ENCODE measurements around the gene FRAT1. TPM values are rescaled to one million over a fixed set of nuclear protein-coding genes. Genes with fewer than 3 reads are reported as not detected.

Gene FRAT1
- total and polyA plus RNA-seq, 2 of the 13 experiments (the other 11 are each of a cell fraction or from before 2014, with no cell fraction given) = 1.7 to 2.3 TPM

DNA sequence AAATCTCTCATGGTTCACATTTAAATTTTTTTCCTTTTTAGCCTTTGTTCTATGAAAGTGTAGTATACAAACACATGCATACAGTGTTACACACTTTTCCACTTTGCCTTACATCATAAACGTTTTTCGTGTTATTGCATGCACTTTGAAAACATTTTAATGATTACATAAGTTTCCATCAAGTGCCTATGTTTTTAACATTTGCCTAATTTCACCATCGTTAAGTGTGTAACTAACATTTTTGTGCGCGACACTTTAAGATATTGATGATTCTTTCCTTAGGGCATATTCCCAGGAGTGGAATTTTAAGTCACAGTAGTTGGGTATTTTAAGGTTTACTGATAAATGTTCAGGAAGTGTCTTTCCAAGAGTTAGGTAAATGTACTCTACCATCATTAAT is 16.9 kb downstream of the FRAT1 start:
- ATAC-seq (no peak), DNase-seq (ENCODE audit: low spot score) (no peak), FAIRE-seq (no peak)
- Histone ChIP-seq H3K27ac (ENCODE audit: extremely low read length, insufficient read depth, low read length) (no peak overlapping the region), H3K9ac (ENCODE audit: insufficient read depth, low read depth, low read length) (no peak overlapping the region), H2AFZ (ENCODE audit: low read length) (no peak overlapping the region), H3K27me3 (ENCODE audit: control insufficient read depth in 1 of 2, insufficient read depth in 2 of 2, low read length in 2 of 2) (no peaks in the 10 kb centered on the region), H3K4me2 (ENCODE audit: low read depth, low read length) (no peak overlapping the region), H3K9me3 (ENCODE audit: low read length) (no peaks in the 10 kb centered on the region), H4K20me1 (ENCODE audit: insufficient read depth, low read length) (no peaks in the 10 kb centered on the region), H3K4me3 (replicated peaks in 1 of 3; ENCODE audit: insufficient read depth in 1 of 3, low read depth in 2 of 3, low read length in 3 of 3) (no peak overlapping the region), H3K79me2 (ENCODE audit: insufficient read depth, low read length) (peaks cover 30% of the 10 kb centered on the region), H3K36me3 (replicated peaks in 1 of 2; ENCODE audit: control insufficient read depth in 1 of 2, insufficient read depth in 2 of 2, low read length in 2 of 2) (no peaks in the 10 kb centered on the region), H3K4me1 (ENCODE audit: insufficient read depth, low read length) (peaks cover 38% of the 10 kb centered on the region)
- BruUV-seq (replicated peaks) = no TSS peak
- intact Hi-C loops (cut with micrococcal nuclease; ENCODE audit: unreplicated experiment) (no loop called here), in situ Hi-C loops (cut with HindIII; ENCODE audit: extremely low pct_ligation_motif_present, low pct_unique_long_range_greater_than_20kb) (no loop called here)
- ChIA-PET CTCF (ENCODE audit: low intra/inter-chr PET ratio, low total read pairs) (no interaction called here), POLR2A (no interaction called here)
- WGBS (ENCODE audit: low lambda C conversion rate) = 36% methylated on average over 5 of the region's 5 CpGs
- no peak for TF ChIP-seq ZNF878 (CRISPR knock-in tag; IDR thresholded peaks at IDR 0.05)

DNA sequence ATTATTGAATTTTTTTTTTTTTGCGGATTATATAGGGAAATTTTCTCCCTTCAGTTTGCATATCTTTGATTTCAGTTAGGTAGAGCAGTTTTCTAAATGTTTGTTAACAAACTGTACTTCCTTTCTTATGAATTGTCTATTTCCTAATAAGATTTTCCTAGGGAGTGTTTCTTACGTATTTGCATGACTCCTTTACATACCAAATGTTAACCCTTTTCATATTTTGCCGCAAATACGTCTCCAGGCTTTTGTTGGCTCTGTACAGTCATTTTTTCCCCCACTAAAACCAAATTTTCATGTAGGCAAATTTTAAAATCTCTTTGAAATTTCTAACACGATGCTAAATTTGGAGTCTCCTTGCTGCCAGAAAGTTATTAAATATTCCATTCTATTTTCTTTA is 17.4 kb downstream of the FRAT1 start:
- CTCF ChIA-PET (ENCODE audit: low intra/inter-chr PET ratio, low total read pairs) = no interaction called here
- in situ Hi-C loops (cut with HindIII; ENCODE audit: extremely low pct_ligation_motif_present, low pct_unique_long_range_greater_than_20kb) = no loop called here
- 34% methylated on average over 5 of the region's 5 CpGs for WGBS (ENCODE audit: low lambda C conversion rate)
- TF ChIP-seq, protein P1, sequence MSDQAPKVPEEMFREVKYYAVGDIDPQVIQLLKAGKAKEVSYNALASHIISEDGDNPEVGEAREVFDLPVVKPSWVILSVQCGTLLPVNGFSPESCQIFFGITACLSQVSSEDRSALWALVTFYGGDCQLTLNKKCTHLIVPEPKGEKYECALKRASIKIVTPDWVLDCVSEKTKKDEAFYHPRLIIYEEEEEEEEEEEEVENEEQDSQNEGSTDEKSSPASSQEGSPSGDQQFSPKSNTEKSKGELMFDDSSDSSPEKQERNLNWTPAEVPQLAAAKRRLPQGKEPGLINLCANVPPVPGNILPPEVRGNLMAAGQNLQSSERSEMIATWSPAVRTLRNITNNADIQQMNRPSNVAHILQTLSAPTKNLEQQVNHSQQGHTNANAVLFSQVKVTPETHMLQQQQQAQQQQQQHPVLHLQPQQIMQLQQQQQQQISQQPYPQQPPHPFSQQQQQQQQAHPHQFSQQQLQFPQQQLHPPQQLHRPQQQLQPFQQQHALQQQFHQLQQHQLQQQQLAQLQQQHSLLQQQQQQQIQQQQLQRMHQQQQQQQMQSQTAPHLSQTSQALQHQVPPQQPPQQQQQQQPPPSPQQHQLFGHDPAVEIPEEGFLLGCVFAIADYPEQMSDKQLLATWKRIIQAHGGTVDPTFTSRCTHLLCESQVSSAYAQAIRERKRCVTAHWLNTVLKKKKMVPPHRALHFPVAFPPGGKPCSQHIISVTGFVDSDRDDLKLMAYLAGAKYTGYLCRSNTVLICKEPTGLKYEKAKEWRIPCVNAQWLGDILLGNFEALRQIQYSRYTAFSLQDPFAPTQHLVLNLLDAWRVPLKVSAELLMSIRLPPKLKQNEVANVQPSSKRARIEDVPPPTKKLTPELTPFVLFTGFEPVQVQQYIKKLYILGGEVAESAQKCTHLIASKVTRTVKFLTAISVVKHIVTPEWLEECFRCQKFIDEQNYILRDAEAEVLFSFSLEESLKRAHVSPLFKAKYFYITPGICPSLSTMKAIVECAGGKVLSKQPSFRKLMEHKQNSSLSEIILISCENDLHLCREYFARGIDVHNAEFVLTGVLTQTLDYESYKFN (CRISPR knock-in tag; conservative IDR thresholded peaks at IDR 0.05) = no peak
- TF ChIP-seq CHD4 (IDR thresholded peaks at IDR 0.05; ENCODE audit: borderline replicate concordance, low read length) (no peak), FOXC1 (CRISPR knock-in tag; IDR thresholded peaks at IDR 0.05; ENCODE audit: borderline replicate concordance) (no peak), LCORL (IDR thresholded peaks at IDR 0.05) (no peak), LCORL (CRISPR knock-in tag; IDR thresholded peaks at IDR 0.05) (no peak), HCFC1 (IDR thresholded peaks at IDR 0.05; ENCODE audit: low read depth, low read length) (no peak), ZNF30 (CRISPR knock-in tag; IDR thresholded peaks at IDR 0.05) (no peak), ZNF224 (CRISPR knock-in tag; IDR thresholded peaks at IDR 0.05) (no peak), TRIM24 (CRISPR knock-in tag; IDR thresholded peaks at IDR 0.05) (no peak), ZNF850 (CRISPR knock-in tag; conservative IDR thresholded peaks at IDR 0.05) (no peak), ARHGAP35 (CRISPR knock-in tag; IDR thresholded peaks at IDR 0.05; ENCODE audit: borderline replicate concordance) (no peak), FOSL1 (CRISPR knock-in tag; IDR thresholded peaks at IDR 0.05; ENCODE audit: borderline replicate concordance) (no peak)

More for the DNA sequence above, 17.4 kb downstream of the FRAT1 start:
- Histone ChIP-seq H2AFZ (ENCODE audit: low read length) (no peak overlapping the region), H3K79me2 (ENCODE audit: insufficient read depth, low read length) (peaks cover 26% of the 10 kb centered on the region), H3K4me3 (replicated peaks in 1 of 3; ENCODE audit: insufficient read depth in 1 of 3, low read depth in 2 of 3, low read length in 3 of 3) (no peak overlapping the region), H3K27me3 (ENCODE audit: control insufficient read depth in 1 of 2, insufficient read depth in 2 of 2, low read length in 2 of 2) (no peaks in the 10 kb centered on the region), H3K36me3 (replicated peaks in 1 of 2; ENCODE audit: control insufficient read depth in 1 of 2, insufficient read depth in 2 of 2, low read length in 2 of 2) (no peaks in the 10 kb centered on the region), H3K9ac (ENCODE audit: insufficient read depth, low read depth, low read length) (no peak overlapping the region; the same call in 1 of the 2 replicates), H4K20me1 (ENCODE audit: insufficient read depth, low read length) (no peaks in the 10 kb centered on the region), H3K4me1 (ENCODE audit: insufficient read depth, low read length) (peaks cover 33% of the 10 kb centered on the region), H3K9me3 (ENCODE audit: low read length) (no peaks in the 10 kb centered on the region), H3K27ac (ENCODE audit: extremely low read length, insufficient read depth, low read length) (no peak overlapping the region), H3K4me2 (ENCODE audit: low read depth, low read length) (no peak overlapping the region)
- TSS peak; percentile 64 for BruUV-seq (replicated peaks)
- FAIRE-seq (no peak), DNase-seq (ENCODE audit: low spot score) (no peak), ATAC-seq (no peak)
- POLR2A ChIA-PET = no interaction called here
- intact Hi-C loops (cut with micrococcal nuclease; ENCODE audit: unreplicated experiment) = no loop called here

Measured in HepG2 (cell line).